ENCODE results near the gene KLHL15.

DNA sequence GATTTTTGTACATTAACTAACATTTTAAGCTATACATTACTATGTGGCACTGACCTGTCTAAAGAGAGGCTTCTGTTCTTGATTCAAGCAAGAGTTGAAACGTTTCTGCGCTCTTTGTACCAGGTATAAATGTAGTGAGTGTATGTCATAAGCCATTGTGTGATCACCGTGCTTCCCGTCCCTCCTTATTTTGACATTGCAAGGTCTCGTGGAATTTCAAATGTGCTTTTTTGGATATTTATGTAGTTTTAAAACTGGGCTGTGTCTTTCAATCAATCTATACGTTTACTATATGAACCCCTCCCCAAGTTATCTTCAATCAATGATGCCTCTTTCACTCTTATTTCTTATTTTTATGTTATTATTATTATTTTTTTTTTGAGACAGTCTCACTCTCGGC lies at the start of gene KLHL15:
- TF ChIP-seq, protein P1, sequence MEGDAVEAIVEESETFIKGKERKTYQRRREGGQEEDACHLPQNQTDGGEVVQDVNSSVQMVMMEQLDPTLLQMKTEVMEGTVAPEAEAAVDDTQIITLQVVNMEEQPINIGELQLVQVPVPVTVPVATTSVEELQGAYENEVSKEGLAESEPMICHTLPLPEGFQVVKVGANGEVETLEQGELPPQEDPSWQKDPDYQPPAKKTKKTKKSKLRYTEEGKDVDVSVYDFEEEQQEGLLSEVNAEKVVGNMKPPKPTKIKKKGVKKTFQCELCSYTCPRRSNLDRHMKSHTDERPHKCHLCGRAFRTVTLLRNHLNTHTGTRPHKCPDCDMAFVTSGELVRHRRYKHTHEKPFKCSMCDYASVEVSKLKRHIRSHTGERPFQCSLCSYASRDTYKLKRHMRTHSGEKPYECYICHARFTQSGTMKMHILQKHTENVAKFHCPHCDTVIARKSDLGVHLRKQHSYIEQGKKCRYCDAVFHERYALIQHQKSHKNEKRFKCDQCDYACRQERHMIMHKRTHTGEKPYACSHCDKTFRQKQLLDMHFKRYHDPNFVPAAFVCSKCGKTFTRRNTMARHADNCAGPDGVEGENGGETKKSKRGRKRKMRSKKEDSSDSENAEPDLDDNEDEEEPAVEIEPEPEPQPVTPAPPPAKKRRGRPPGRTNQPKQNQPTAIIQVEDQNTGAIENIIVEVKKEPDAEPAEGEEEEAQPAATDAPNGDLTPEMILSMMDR (IDR thresholded peaks at IDR 0.05 in 8 of 11, conservative IDR thresholded peaks at IDR 0.05 in 3 of 11): no peak
- TF ChIP-seq POLR2A (IDR thresholded peaks at IDR 0.05): no peak
- no peak for TF ChIP-seq POLR2AphosphoS5 (IDR thresholded peaks at IDR 0.05)

All from spleen (tissue), 7 donors.